Ectodermal cell (in vitro differentiated cells): ENCODE measurements around the gene MANSC4.
A peak's percentile ranks its signal among the peaks of the same experiment; 100 is the strongest.

Experiments
- H3K27ac ChIP-seq: 2 replicates; pipeline ENCODE4 v1.7.0; 2013; ENCODE audit warnings: mild to moderate bottlenecking, low read depth, low read length; ENCODE audit not compliant: insufficient read depth, poor library complexity, severe bottlenecking
- H3K27me3 ChIP-seq: 2 replicates; pipeline ENCODE4 v1.7.0; 2013; ENCODE audit warnings: mild to moderate bottlenecking, low read length; ENCODE audit not compliant: insufficient read depth, control insufficient read depth, poor library complexity, severe bottlenecking
- H3K36me3 ChIP-seq: one replicate; pipeline ENCODE4 v1.7.0; 2013; ENCODE audit warnings: low read length; ENCODE audit not compliant: control insufficient read depth, insufficient read depth
- H3K4me1 ChIP-seq: one replicate; pipeline ENCODE4 v1.7.0; 2013; ENCODE audit warnings: low read length; ENCODE audit not compliant: control insufficient read depth, insufficient read depth
- H3K4me3 ChIP-seq: 2 replicates; pipeline ENCODE4 v1.7.0; 2013; ENCODE audit warnings: low read depth, low read length, control low read depth; ENCODE audit not compliant: insufficient read depth
- H3K9me3 ChIP-seq: 2 replicates; pipeline ENCODE4 v1.7.0; 2013; ENCODE audit warnings: mild to moderate bottlenecking, low read length, moderate library complexity; ENCODE audit not compliant: control insufficient read depth
- WGBS, 2 experiments: methylation state at CpG; one replicate each; pipeline ENCODE4 v1.1.7; 2013; ENCODE audit warnings: missing lambda C conversion rate in 2 of 2; 5-methylcytosine and 5-hydroxymethylcytosine counted together

Gene MANSC4

GRCh38 chr12:27781680-27782079 is 1.6 kb upstream of the MANSC4 start:
- Histone ChIP-seq H3K9me3 (no peaks in the 10 kb centered on the region), H3K4me3 (peak overlapping the region; percentile 81), H3K36me3 (no peaks in the 10 kb centered on the region), H3K27ac (no peak overlapping the region), H3K27me3 (no peaks in the 10 kb centered on the region), H3K4me1 (peaks cover 20% of the 10 kb centered on the region)
- 56 to 68% methylated on average over 4 of the region's 5 CpGs for WGBS, 2 experiments

GRCh38 chr12:27780612-27781408 is 774 bp upstream of the MANSC4 start:
- no peaks in the 10 kb centered on the region for H3K36me3 ChIP-seq
- 7 to 8% methylated on average over 27 of the region's 27 CpGs for WGBS, 2 experiments
- no peaks in the 10 kb centered on the region for H3K9me3 ChIP-seq
- no peak overlapping the region for H3K27ac ChIP-seq
- no peaks in the 10 kb centered on the region for H3K27me3 ChIP-seq
- H3K4me1 ChIP-seq, result peaks cover 20% of the 10 kb centered on the region
- H3K4me3 ChIP-seq, result peak overlapping the region; percentile 81

GRCh38 chr12:27779416-27779919 is 568 bp downstream of the MANSC4 start:
- peaks cover 20% of the 10 kb centered on the region for H3K4me1 ChIP-seq
- H3K9me3 ChIP-seq, result no peaks in the 10 kb centered on the region
- H3K4me3 ChIP-seq, result peak overlapping the region; percentile 81
- no peaks in the 10 kb centered on the region for H3K27me3 ChIP-seq
- peak overlapping the region; percentile 87 for H3K27ac ChIP-seq
- WGBS, 2 experiments, result 9% methylated on average over 36 of the region's 36 CpGs
- no peaks in the 10 kb centered on the region for H3K36me3 ChIP-seq

GRCh38 chr12:27778206-27778605 is 1.8 kb downstream of the MANSC4 start:
- WGBS, 2 experiments, result 50 to 82% methylated on average over 1 of the region's 1 CpG
- Histone ChIP-seq H3K27me3 (no peaks in the 10 kb centered on the region), H3K9me3 (no peaks in the 10 kb centered on the region), H3K27ac (no peak overlapping the region), H3K4me3 (no peak overlapping the region), H3K4me1 (peaks cover 20% of the 10 kb centered on the region), H3K36me3 (no peaks in the 10 kb centered on the region)

- Histone ChIP-seq H3K9me3 (no peaks in the 10 kb centered on the region), H3K27ac (no peak overlapping the region), H3K4me1 (peaks cover 13% of the 10 kb centered on the region), H3K36me3 (no peaks in the 10 kb centered on the region), H3K27me3 (no peaks in the 10 kb centered on the region), H3K4me3 (no peak overlapping the region)
- WGBS, 2 experiments, result 89 to 91% methylated on average over 5 of the region's 5 CpGs
Observed at GRCh38 chr12:27777141-27777540, 2.9 kb downstream of the MANSC4 start.

GRCh38 chr12:27772328-27773049 is 7.5 kb downstream of the MANSC4 start:
- H3K27me3 ChIP-seq, result no peaks in the 10 kb centered on the region
- H3K27ac ChIP-seq, result no peak overlapping the region
- no peak overlapping the region for H3K4me3 ChIP-seq
- H3K4me1 ChIP-seq, result no peaks in the 10 kb centered on the region
- no peaks in the 10 kb centered on the region for H3K36me3 ChIP-seq
- H3K9me3 ChIP-seq, result no peaks in the 10 kb centered on the region
- 88 to 100% methylated on average over 3 to 5 of the region's 5 CpGs for WGBS, 2 experiments

GRCh38 chr12:27771481-27772327 is 8.3 kb downstream of the MANSC4 start:
- Histone ChIP-seq H3K4me1 (no peaks in the 10 kb centered on the region), H3K27me3 (no peaks in the 10 kb centered on the region), H3K4me3 (no peak overlapping the region), H3K9me3 (no peaks in the 10 kb centered on the region), H3K36me3 (no peaks in the 10 kb centered on the region), H3K27ac (no peak overlapping the region)
- 86 to 87% methylated on average over 3 of the region's 3 CpGs for whole genome bisulfite sequencing, 2 experiments

GRCh38 chr12:27769142-27769673 is 10.8 kb downstream of the MANSC4 start:
- no peak overlapping the region for H3K4me3 ChIP-seq
- WGBS, 2 experiments, result 93% methylated on average over 8 of the region's 8 CpGs
- H3K27me3 ChIP-seq, result no peaks in the 10 kb centered on the region
- no peaks in the 10 kb centered on the region for H3K36me3 ChIP-seq
- no peak overlapping the region for H3K27ac ChIP-seq
- no peaks in the 10 kb centered on the region for H3K9me3 ChIP-seq
- no peaks in the 10 kb centered on the region for H3K4me1 ChIP-seq

- no peaks in the 10 kb centered on the region for H3K27me3 ChIP-seq
- H3K27ac ChIP-seq, result no peak overlapping the region
- WGBS, 2 experiments, result 97% methylated on average over 3 of the region's 3 CpGs
- no peaks in the 10 kb centered on the region for H3K9me3 ChIP-seq
- no peaks in the 10 kb centered on the region for H3K4me1 ChIP-seq
- H3K36me3 ChIP-seq, result no peaks in the 10 kb centered on the region
- H3K4me3 ChIP-seq, result no peak overlapping the region
Observed at GRCh38 chr12:27766587-27766986, 13.4 kb downstream of the MANSC4 start.
